NCI-H526 treated with DMSO at 0.1 percent for 48 hours (cell line): Measurements from ENCODE around the gene SDF2L1.
"Not testable (repeated sequence)": the region's sequence is repeated elsewhere in the genome, so short reads cannot be mapped to it uniquely, and the experiment has no call there.

Experiments used
- DNase-seq: peaks from one replicate; lab custom pipeline; 2025; lab: John Stamatoyannopoulos, UW

SDF2L1 gene, protein sequence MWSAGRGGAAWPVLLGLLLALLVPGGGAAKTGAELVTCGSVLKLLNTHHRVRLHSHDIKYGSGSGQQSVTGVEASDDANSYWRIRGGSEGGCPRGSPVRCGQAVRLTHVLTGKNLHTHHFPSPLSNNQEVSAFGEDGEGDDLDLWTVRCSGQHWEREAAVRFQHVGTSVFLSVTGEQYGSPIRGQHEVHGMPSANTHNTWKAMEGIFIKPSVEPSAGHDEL

DNA sequence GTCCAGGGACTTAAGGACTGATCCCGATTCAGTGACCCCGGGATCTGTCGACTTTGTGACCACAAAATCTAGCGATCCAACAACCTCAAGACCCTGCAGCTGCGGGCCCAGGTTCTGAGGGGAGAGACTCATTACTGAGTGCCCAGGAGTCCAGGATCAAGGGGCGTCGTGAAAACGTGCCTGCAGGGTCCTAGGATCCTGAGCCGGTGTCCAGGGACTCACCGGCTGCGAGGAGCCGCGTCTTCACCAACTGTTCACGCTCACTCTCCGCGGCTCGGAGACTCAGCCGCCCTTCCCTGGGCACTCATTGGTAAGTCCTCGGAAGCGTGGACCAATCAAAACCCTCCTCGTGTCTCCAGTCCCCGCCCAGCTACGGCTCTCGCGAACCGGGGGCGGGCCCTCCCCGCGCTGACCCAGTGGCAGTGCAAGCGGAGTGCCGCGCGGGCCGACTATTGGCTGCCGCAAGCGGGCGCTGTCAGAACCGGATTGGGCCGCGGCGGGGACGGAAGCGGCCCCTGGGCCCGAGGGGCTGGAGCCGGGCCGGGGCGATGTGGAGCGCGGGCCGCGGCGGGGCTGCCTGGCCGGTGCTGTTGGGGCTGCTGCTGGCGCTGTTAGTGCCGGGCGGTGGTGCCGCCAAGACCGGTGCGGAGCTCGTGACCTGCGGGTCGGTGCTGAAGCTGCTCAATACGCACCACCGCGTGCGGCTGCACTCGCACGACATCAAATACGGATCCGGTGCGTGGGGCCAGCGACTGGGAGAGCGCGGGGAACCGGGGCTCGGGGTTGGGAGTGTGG, at the start of gene SDF2L1:
TSS of gene SDF2L1 (plus strand) at position 514 of the 795 bp plus-strand sequence. CDS start at position 549, 35 bp downstream.
- peak; percentile 92 for DNase-seq

DNA sequence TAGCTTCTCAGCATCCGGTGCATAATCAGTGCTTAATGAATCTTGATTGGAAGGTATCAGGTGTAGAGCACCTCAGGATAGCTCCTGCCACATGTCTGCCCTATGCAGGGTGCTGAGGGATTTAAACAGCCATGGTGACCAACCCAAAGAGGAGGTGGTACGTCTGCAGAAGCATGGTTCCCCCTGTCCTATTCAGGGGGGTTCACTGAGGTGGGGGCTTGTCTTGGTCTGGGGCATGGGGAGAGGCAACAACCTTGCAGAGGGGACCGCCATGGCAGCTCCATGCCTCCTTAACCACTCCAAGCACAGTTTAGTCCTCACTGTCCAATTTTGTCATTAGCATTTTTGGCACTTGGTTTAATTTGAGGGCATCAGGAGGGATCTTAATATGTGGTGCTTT, 49.7 kb upstream of the SDF2L1 start:
- no peak for DNase-seq

DNA sequence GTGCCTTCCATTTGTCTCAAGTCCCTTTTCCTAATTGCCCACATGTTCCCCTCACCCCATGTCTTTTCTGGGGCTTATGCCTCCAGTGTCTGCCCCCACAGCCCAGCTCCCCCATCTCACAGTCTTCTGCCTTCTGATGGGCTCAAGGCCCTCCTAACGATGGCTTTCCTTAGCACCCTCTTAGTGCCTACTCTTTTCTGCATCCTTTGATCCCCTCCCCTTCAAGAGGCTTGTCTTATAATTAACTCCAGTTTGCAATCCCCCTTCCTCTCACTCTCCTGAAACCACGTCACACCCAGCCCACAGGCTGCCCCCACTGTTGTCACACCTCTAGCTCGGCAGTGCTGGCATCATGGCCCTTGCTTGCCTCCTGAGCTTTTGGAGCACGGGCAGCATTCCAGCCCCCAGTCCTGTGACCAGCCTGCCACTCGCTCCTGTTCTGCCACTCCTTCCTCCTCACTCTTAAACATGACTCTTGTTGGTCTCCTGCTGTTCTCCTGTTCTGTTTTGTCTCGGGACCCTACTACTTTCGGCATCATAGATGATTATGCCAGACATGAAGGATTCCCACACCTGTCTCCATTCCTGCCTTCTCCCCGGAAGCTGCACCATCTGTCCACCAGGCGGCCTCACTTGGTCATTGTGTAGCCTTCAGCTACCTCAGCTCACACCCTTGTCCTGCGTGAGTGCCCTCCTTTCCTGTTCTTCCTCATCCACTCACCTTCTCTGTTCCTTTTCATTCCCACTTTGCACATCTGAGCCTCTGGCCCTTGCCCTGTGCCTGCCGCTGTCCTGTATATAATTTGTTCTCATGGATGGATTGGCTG, 48.5 kb upstream of the SDF2L1 start:
- no peak for DNase-seq

- no peak for DNase-seq
Observed at GRCh38 chr22:21594865-21595452, 47.1 kb upstream of the SDF2L1 start.

GRCh38 chr22:21596356-21597135, 45.6 kb upstream of the SDF2L1 start:
- not testable (repeated sequence) for DNase-seq

- DNase-seq = no peak
Observed at GRCh38 chr22:21598302-21598701, 43.8 kb upstream of the SDF2L1 start.

GRCh38 chr22:21599053-21599893, 42.8 kb upstream of the SDF2L1 start:
- DNase-seq = no peak

GRCh38 chr22:21602579-21602978, 39.5 kb upstream of the SDF2L1 start:
- DNase-seq = no peak

- no peak for DNase-seq
Observed at GRCh38 chr22:21603973-21604372, 38.1 kb upstream of the SDF2L1 start.

DNA sequence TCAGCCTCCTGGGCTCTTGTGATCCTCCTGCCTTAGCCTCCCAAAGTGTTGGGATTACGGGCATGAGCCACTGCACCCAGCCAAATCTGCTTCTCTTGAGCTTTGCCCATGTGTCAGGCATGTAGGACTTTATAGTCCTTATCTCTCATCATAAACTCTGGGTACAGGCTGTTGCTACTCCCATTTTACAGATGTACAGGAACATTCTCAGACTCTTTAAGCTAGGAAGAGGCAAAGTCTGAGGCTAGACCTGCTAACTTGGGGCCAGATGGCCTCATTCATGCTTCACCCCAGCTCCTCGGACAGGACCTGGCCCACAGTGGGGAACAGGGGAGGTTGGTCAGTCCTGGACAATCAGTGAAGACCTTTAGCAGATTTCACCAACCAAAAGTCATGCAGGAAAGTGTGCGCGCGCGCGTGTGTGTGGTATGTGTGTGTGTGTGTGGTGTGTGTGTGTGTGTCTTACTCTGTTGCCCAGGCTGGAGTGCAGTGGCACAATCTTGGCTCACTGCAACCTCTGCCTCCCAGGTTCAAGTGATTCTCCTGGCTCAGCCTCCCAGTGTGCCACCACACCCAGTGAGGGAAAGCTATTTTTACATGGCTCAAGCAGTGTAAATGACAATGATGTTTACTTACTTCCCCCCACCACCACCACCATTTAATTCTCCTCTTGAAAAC, 36.1 kb upstream of the SDF2L1 start:
- DNase-seq = no peak

DNA sequence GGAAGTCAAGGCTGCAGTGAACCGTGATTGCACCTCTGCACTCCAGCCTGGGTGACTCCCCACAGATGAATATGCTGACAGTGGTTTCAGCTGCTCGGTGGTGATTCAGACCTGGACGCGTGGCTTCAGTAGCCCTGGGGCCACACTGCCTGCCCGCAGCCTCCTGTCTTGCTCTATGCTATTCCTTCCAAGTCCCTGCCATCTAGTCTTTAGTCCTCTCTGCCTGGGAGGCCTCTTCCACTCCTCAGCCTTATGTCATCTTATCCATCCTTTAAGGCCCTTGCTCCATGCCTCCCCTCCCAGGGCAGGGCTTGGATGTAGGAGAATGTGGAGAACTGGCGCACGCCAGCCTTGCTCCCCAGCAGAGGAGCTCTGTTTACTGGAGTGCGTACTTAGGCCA, 35.3 kb upstream of the SDF2L1 start:
- no peak for DNase-seq

GRCh38 chr22:21609556-21610157, 32.4 kb upstream of the SDF2L1 start:
- not testable (repeated sequence) for DNase-seq

GRCh38 chr22:21611210-21611977, 30.7 kb upstream of the SDF2L1 start:
- DNase-seq = no peak

DNA sequence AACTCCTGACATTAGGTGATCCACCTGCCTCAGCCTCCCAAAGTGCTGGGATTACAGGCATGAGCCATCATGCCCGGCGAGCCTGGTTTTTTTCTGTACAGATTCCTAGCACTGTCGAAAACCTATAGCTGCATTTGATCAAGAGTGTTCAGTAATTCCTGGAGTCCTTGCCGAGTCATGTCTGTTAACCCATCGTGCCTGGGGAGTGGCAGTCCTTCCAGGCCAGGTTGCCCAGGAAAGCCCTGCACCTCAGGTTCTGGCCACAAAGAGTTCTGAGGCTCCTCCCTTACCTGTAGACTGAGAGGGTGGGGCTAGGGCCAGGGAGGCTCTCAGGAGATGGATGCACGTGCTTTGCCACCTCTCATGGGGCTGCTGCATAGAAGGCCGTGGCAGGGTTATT, 29.2 kb upstream of the SDF2L1 start:
- no peak for DNase-seq

GRCh38 chr22:21613553-21614233, 28.4 kb upstream of the SDF2L1 start:
- no peak for DNase-seq

DNA sequence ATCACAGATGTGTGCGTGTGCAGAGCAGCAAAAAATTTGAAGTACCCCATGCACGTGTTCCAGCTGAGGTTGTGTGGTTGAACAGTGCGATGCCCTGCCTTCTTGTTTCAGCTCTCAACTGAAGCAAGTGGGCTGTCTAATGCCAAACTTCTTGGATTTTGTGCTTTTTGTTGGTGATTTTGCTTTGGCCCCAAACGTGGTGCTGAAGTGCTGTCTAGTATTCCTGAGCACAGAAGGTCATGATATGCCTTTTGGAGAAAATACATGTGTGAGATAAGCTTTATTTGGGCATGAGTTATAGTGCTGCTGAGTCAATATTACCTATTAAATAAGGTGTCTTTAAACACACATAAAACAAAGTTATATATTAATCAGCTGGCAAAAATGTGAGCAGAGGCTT, 26.4 kb upstream of the SDF2L1 start:
- no peak for DNase-seq

DNA sequence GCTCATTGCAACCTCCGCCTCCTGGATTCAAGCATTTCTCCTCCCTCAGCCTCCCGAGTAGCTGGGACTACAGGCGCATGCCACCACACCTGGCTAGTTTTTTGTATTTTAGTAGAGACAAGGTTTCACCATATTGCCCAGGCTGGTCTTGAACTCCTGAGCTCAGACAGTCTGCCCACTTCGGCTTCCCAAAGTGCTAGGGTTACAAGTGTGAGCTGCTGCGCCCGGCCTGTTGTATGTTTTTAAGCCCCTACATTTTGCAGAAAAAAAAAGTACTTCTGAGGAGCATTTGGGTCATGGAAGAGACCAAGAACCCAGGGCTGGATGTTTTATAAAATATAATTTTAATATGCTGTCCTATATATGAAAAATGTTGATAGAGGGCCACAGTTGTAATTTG, 24.8 kb upstream of the SDF2L1 start:
- not testable (repeated sequence) for DNase-seq

DNA sequence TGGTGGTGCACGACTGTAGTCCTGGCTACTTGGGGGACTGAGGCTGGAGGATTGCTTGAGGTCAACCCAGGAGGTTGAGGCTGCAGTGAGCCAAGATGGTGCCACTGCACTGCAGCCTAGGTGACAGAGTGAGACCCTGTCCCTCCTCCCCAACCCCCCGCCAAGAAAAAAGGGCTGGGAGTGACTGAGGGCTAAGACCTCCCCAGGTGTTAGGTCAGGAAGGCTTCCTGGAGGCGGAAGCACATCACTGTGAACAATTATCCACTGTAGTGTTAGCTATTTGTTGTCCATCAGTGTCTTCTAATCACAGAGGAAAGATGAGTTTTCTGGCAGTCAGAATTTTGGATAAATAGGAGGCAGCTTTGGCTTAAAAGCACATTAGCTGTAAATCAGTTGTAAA, 21.1 kb upstream of the SDF2L1 start:
- no peak for DNase-seq
